K562 (cell line): ENCODE measurements around the gene CPT1B. TPM values are rescaled to one million over a fixed set of nuclear protein-coding genes. Genes with fewer than 3 reads are reported as not detected.

Source experiments
- ATAC-seq: fragments of 200-7000 bp; cut with Tn5 transposase; 3 replicates; pipeline ENCODE4 v1.9.1; 2020; ENCODE audit warnings: moderate library complexity
- BruUV-seq: library from RNA; stranded (reverse); fragments of 400-500 nt; replicated peaks from 2 replicates; lab custom pipeline; 2021; lab: Mats Ljungman, UMichigan
- CTCF ChIA-PET: fragments of 300-600 bp; formaldehyde crosslinking; extraction: SDS; loops from one replicate; lab custom pipeline; 2021; ENCODE audit warnings: low intra/inter-chr PET ratio; lab: Yijun Ruan, JAX
- POLR2A ChIA-PET: fragments of 300-600, 350-650 bp; sonication (Branson Sonifier 250); formaldehyde crosslinking; extraction: SDS; loops from one replicate; lab custom pipeline; 2021; ENCODE audit warnings: antibody characterized with exemption, inconsistent platforms; lab: Yijun Ruan, JAX
- DNase-seq, 4 experiments: peaks; one replicate each; pipeline versions ENCODE4 v3.0.0 to v3.0.0-alpha.2; 2011 to 2018; ENCODE audit warnings: low spot score in 3 of 4, mixed read lengths in 3 of 4; ENCODE audit errors: extremely low read depth in 1 of 4
- FAIRE-seq: peaks from 2 replicates; lab custom pipeline; 2011; peaks lifted over from hg19 to GRCh38; lab: Jason Lieb, UNC
- H2AFZ ChIP-seq: 2 replicates; pipeline ENCODE4 v1.6.0; 2011; ENCODE audit warnings: low read depth, low read length, control low read depth, inconsistent platforms
- H3K27ac ChIP-seq: fragments of 200-600 bp; 3 replicates; pipeline ENCODE4 v1.8.0; 2011; ENCODE audit warnings: low read depth, mild to moderate bottlenecking, control low read depth, inconsistent platforms, low read length, moderate library complexity, mixed read lengths; ENCODE audit errors: extremely low read depth
- H3K27me3 ChIP-seq, 2 experiments: fragments of 300-600 bp in 1 of 2; 2 replicates in 1 of 2; 3 replicates in 1 of 2; pipeline versions ENCODE4 v1.6.0 to v1.8.0; 2011; ENCODE audit warnings: inconsistent platforms in 2 of 2, low read length in 2 of 2, mild to moderate bottlenecking in 1 of 2, mixed read lengths in 1 of 2, moderate library complexity in 1 of 2; ENCODE audit not compliant: control insufficient read depth in 2 of 2, insufficient read depth in 2 of 2
- H3K36me3 ChIP-seq: fragments of 300-600 bp; 3 replicates; pipeline ENCODE4 v1.8.0; 2011; ENCODE audit warnings: mild to moderate bottlenecking, low read length, inconsistent platforms; ENCODE audit not compliant: control insufficient read depth, insufficient read depth
- H3K4me1 ChIP-seq, 2 experiments: fragments of 200-600 bp in 1 of 2; replicated peaks in 1 of 2; 2 replicates in 1 of 2; 3 replicates in 1 of 2; pipeline versions ENCODE4 v1.5.1 to v1.8.0; 2011; ENCODE audit warnings: inconsistent platforms in 2 of 2, low read length in 2 of 2, mild to moderate bottlenecking in 1 of 2, mixed read lengths in 1 of 2, moderate library complexity in 1 of 2; ENCODE audit not compliant: control insufficient read depth in 2 of 2, insufficient read depth in 2 of 2
- H3K4me2 ChIP-seq: 2 replicates; pipeline ENCODE4 v1.6.1; 2011; ENCODE audit warnings: low read length, control low read depth, inconsistent platforms, mixed read lengths; ENCODE audit not compliant: insufficient read depth
- H3K4me3 ChIP-seq: fragments of 200-600 bp; sonication (generic), shearing (Covaris generic); 2 replicates; pipeline ENCODE4 v1.5.1; 2016; ENCODE audit warnings: control low read depth, inconsistent platforms
- H3K79me2 ChIP-seq: fragments of 200-600 bp; 3 replicates; pipeline ENCODE4 v1.8.0; 2011; ENCODE audit warnings: low read length, inconsistent platforms; ENCODE audit not compliant: control insufficient read depth, insufficient read depth
- H3K9ac ChIP-seq, 2 experiments: 2 replicates each; pipeline versions ENCODE4 v1.6.0 to v1.6.1; 2011; ENCODE audit warnings: low read depth in 2 of 2, low read length in 2 of 2, control low read depth in 1 of 2, inconsistent platforms in 1 of 2, mild to moderate bottlenecking in 1 of 2, mixed read lengths in 1 of 2; ENCODE audit not compliant: insufficient read depth in 1 of 2
- H3K9me1 ChIP-seq: one replicate; pipeline ENCODE4 v1.6.0; 2011; ENCODE audit warnings: inconsistent platforms, mild to moderate bottlenecking, low read length, moderate library complexity; ENCODE audit not compliant: control insufficient read depth, insufficient read depth
- H3K9me3 ChIP-seq: replicated peaks from 2 replicates; pipeline ENCODE4 v1.5.1; 2011; ENCODE audit warnings: low read depth, low read length, inconsistent platforms; ENCODE audit not compliant: control insufficient read depth, insufficient read depth
- H4K20me1 ChIP-seq: replicated peaks from 2 replicates; pipeline ENCODE4 v1.6.1; 2011; ENCODE audit warnings: low read length, inconsistent platforms, mixed read lengths; ENCODE audit not compliant: control insufficient read depth, insufficient read depth
- FOXA1 ChIP-seq: fragments of 450-650 bp; IDR thresholded peaks from 2 replicates; pipeline ENCODE4 v1.6.1; 2016; ENCODE audit warnings: mild to moderate bottlenecking, borderline replicate concordance
- HMG20A ChIP-seq: fragments of 450-650 bp; formaldehyde crosslinking; conservative IDR thresholded peaks from 2 replicates; pipeline ENCODE4 v1.4.0; 2020; ENCODE audit warnings: mild to moderate bottlenecking, mixed read lengths
- NBN ChIP-seq: fragments of 450-650 bp; IDR thresholded peaks from 2 replicates; pipeline ENCODE4 v1.6.1; 2016; ENCODE audit warnings: low read depth, mild to moderate bottlenecking
- PTTG1 ChIP-seq: fragments of 450-650 bp; IDR thresholded peaks from 2 replicates; pipeline ENCODE4 v1.6.1; 2016; ENCODE audit warnings: low read depth, mild to moderate bottlenecking, missing genetic modification characterization, missing compliant biosample characterization
- SNRNP70 ChIP-seq: fragments of 200-400 bp; formaldehyde crosslinking; optimal IDR thresholded peaks from 2 replicates; pipeline ENCODE3; 2017; ENCODE audit warnings: low read depth, low read length
- ZFP36 ChIP-seq: fragments of 150-350 bp; IDR thresholded peaks from 2 replicates; pipeline ENCODE4 v1.6.1; 2018; ENCODE audit warnings: low read length, low read depth; ENCODE audit not compliant: partially characterized antibody
- WGBS: fragments of 100-300 bp; shearing (Covaris generic); methylation state at CpG from one replicate; pipeline ENCODE4 v1.1.6; 2016; ENCODE audit warnings: low coverage, mixed read lengths; ENCODE audit not compliant: insufficient coverage; ENCODE audit errors: missing lambda C conversion rate; 5-methylcytosine and 5-hydroxymethylcytosine counted together
- in situ Hi-C: fragments of 300-500 bp; cut with MboI; formaldehyde crosslinking; loops from 4 replicates; pipeline ENCODE4 v1.15.0; 2018; ENCODE audit warnings: inconsistent platforms, mixed read lengths
- intact Hi-C: fragments of 100-400 bp; cut with micrococcal nuclease; formaldehyde crosslinking; loops from 2 replicates; pipeline ENCODE4 v1.14.2; 2022
- polyA plus RNA-seq, 8 experiments: library from polyadenylated mRNA; depleted of rRNA in 4 of 8; stranded (reverse) in 5 of 8; unstranded in 3 of 8; fragments of >200 nt; fragmentation: Nextera tagmentation in 2 of 8; fragmentation: Illumina TruSeq in 1 of 8; extraction: Ambion mirVana in 2 of 8; extraction: Trizol in 1 of 8; gene quantifications; 2 replicates each; pipeline versions ENCODE4 v1.2.1 to v1.2.3, GENCODE V29; 2011 to 2014; ENCODE audit warnings: inconsistent platforms in 1 of 8, missing spikeins in 1 of 8
- total RNA-seq, 7 experiments: library from RNA; depleted of rRNA in 6 of 7; stranded (reverse); fragments of >200 nt in 6 of 7; fragmentation: Illumina TruSeq in 2 of 7; extraction: Trizol in 2 of 7; gene quantifications; 2 replicates each; pipeline versions ENCODE4 v1.2.1 to v1.2.3, GENCODE V29; 2011 to 2021; ENCODE audit warnings: low replicate concordance in 1 of 7
- TF ChIP-seq, protein P1 (sequence below): sonication (generic); formaldehyde crosslinking; IDR thresholded peaks from 2 replicates; pipeline ENCODE4 v1.8.0; 2023; ENCODE audit warnings: mild to moderate bottlenecking, missing genetic modification reagents
- TF ChIP-seq, protein P2 (sequence below): fragments of 250-450 bp; sonication (Bioruptor Pico); IDR thresholded peaks from 2 replicates; pipeline ENCODE4 v1.5.0; 2020; ENCODE audit warnings: mild to moderate bottlenecking, borderline replicate concordance
- TF ChIP-seq, protein P3 (sequence below): sonication (generic); formaldehyde crosslinking; IDR thresholded peaks from 2 replicates; pipeline ENCODE4 v1.9.0; 2022; ENCODE audit warnings: mild to moderate bottlenecking, missing genetic modification reagents

Gene CPT1B
- total and polyA plus RNA-seq, 9 of the 15 experiments (the other 6 are each of a cell fraction or from before 2014, with no cell fraction given): 0.35 to 6.1 (median 2.6) TPM

DNA sequence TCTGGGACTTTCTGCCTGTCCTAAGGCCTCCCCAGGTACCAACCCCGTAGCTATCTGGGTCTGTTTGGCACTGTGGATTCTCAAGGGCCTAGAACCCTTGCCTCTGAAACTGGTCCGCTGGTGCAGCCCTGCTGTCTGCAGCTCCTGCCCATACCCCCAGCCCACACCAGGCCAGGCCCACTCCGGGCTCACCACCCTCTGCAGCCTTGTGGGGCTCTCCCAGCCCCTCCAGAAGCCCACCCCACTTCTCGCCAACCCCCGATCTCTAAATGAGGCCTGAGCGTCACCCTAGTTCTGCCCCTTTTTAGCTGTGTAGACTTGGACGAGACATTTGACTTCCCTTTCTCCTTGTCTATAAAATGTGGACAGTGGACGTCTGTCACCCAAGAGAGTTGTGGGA is 27.8 kb downstream of the CPT1B start:
- in situ Hi-C loops (no loop called here), intact Hi-C loops (no loop called here)
- Histone ChIP-seq H3K79me2 (no peaks in the 10 kb centered on the region), H3K9me3 (no peaks in the 10 kb centered on the region), H3K9me1 (no peaks in the 10 kb centered on the region), H3K4me2 (no peak overlapping the region), H4K20me1 (no peaks in the 10 kb centered on the region), H3K27me3 (peaks cover 0 to 11% of the 10 kb centered on the region in 2 experiments; a peak in 1 of 5 replicates), H3K27ac (no peak overlapping the region), H2AFZ (no peak overlapping the region), H3K4me1 (peaks cover 0 to 37% of the 10 kb centered on the region in 2 experiments; a peak in 3 of 5 replicates), H3K9ac (no peak overlapping the region), H3K4me3 (no peak overlapping the region), H3K36me3 (no peaks in the 10 kb centered on the region)
- BruUV-seq: no TSS peak
- 21% methylated on average over 6 of the region's 8 CpGs for WGBS
- FAIRE-seq (no peak), ATAC-seq (no peak), DNase-seq (no peak)
- TF ChIP-seq, protein P1, sequence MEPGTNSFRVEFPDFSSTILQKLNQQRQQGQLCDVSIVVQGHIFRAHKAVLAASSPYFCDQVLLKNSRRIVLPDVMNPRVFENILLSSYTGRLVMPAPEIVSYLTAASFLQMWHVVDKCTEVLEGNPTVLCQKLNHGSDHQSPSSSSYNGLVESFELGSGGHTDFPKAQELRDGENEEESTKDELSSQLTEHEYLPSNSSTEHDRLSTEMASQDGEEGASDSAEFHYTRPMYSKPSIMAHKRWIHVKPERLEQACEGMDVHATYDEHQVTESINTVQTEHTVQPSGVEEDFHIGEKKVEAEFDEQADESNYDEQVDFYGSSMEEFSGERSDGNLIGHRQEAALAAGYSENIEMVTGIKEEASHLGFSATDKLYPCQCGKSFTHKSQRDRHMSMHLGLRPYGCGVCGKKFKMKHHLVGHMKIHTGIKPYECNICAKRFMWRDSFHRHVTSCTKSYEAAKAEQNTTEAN (CRISPR knock-in tag): no peak
- no peak for TF ChIP-seq PTTG1 (tag)
- TF ChIP-seq SNRNP70: no peak
- TF ChIP-seq ZFP36: no peak
- TF ChIP-seq HMG20A: no peak
- TF ChIP-seq NBN: no peak
- no peak for TF ChIP-seq FOXA1
- TF ChIP-seq, protein P2, sequence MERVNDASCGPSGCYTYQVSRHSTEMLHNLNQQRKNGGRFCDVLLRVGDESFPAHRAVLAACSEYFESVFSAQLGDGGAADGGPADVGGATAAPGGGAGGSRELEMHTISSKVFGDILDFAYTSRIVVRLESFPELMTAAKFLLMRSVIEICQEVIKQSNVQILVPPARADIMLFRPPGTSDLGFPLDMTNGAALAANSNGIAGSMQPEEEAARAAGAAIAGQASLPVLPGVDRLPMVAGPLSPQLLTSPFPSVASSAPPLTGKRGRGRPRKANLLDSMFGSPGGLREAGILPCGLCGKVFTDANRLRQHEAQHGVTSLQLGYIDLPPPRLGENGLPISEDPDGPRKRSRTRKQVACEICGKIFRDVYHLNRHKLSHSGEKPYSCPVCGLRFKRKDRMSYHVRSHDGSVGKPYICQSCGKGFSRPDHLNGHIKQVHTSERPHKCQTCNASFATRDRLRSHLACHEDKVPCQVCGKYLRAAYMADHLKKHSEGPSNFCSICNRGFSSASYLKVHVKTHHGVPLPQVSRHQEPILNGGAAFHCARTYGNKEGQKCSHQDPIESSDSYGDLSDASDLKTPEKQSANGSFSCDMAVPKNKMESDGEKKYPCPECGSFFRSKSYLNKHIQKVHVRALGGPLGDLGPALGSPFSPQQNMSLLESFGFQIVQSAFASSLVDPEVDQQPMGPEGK (CRISPR knock-in tag): no peak
- TF ChIP-seq, protein P3, sequence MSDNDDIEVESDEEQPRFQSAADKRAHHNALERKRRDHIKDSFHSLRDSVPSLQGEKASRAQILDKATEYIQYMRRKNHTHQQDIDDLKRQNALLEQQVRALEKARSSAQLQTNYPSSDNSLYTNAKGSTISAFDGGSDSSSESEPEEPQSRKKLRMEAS: no peak
- POLR2A ChIA-PET: interaction anchor here (0.7 to 1.5 kb wide), 3 partner anchors 11 to 23 kb away, joined by 3 to 5 read pairs (median 4); partner anchors contain the start of gene SYCE3
- CTCF ChIA-PET: no interaction called here
